Loucy (cell line): Measurements from ENCODE around the gene TUT4.

Experiments
- H2AFZ ChIP-seq: fragments of 200-600 bp; sonication (generic); 2 replicates; pipeline ENCODE4 v1.6.0; 2016; ENCODE audit warnings: antibody characterized with exemption, mild to moderate bottlenecking, low read length, moderate library complexity
- H3F3A ChIP-seq: fragments of 200-600 bp; 2 replicates; pipeline ENCODE4 v1.6.0; 2016; ENCODE audit warnings: antibody characterized with exemption, low read depth, mild to moderate bottlenecking
- H3K27me3 ChIP-seq: fragments of 200-600 bp; sonication (generic); 2 replicates; pipeline ENCODE4 v1.6.1; 2014; ENCODE audit warnings: low read length, mild to moderate bottlenecking; ENCODE audit not compliant: insufficient read depth, poor library complexity, severe bottlenecking
- H3K36me3 ChIP-seq: fragments of 200-600 bp; sonication (generic); 2 replicates; pipeline ENCODE4 v1.6.1; 2016; ENCODE audit warnings: low read length; ENCODE audit not compliant: insufficient read depth
- H3K4me1 ChIP-seq: fragments of 200-600 bp; sonication (generic); 2 replicates; pipeline ENCODE4 v1.5.1; 2014; ENCODE audit warnings: low read length, mild to moderate bottlenecking; ENCODE audit not compliant: insufficient read depth, poor library complexity, severe bottlenecking
- H3K4me2 ChIP-seq: fragments of 200-600 bp; sonication (generic); 2 replicates; pipeline ENCODE4 v1.6.0; 2014; ENCODE audit warnings: antibody characterized with exemption, low read length, low read depth, mild to moderate bottlenecking; ENCODE audit not compliant: poor library complexity, severe bottlenecking
- H3K4me3 ChIP-seq: fragments of 200-600 bp; sonication (generic); 2 replicates; pipeline ENCODE4 v1.5.1; 2014; ENCODE audit warnings: low read length, mild to moderate bottlenecking, mixed read lengths; ENCODE audit not compliant: poor library complexity, severe bottlenecking
- H3K79me2 ChIP-seq: fragments of 200-600 bp; sonication (generic); 2 replicates; pipeline ENCODE4 v1.6.1; 2014; ENCODE audit warnings: low read length; ENCODE audit not compliant: insufficient read depth
- H3K9ac ChIP-seq: fragments of 200-600 bp; sonication (generic); 2 replicates; pipeline ENCODE4 v1.6.0; 2014; ENCODE audit warnings: mild to moderate bottlenecking, low read depth, low read length, moderate library complexity; ENCODE audit not compliant: poor library complexity, severe bottlenecking
- H3K9me2 ChIP-seq: fragments of 200-600 bp; sonication (generic); replicated peaks from 2 replicates; pipeline ENCODE4 v1.6.1; 2016; ENCODE audit warnings: low read depth, low read length, mixed read lengths
- H3K9me3 ChIP-seq: fragments of 200-600 bp; sonication (generic); 2 replicates; pipeline ENCODE4 v1.6.1; 2014; ENCODE audit warnings: mild to moderate bottlenecking, antibody characterized with exemption, low read length, low read depth; ENCODE audit not compliant: insufficient read depth
- H4K20me1 ChIP-seq: fragments of 200-600 bp; sonication (generic); 2 replicates; pipeline ENCODE4 v1.6.0; 2014; ENCODE audit warnings: antibody characterized with exemption, low read length, mild to moderate bottlenecking; ENCODE audit not compliant: insufficient read depth, poor library complexity, severe bottlenecking
- EZH2phosphoT487 ChIP-seq: fragments of 200-600 bp; IDR thresholded peaks from 2 replicates; pipeline ENCODE4 v1.6.1; 2018; ENCODE audit warnings: antibody characterized with exemption, mild to moderate bottlenecking, moderate library complexity, borderline replicate concordance
- TF ChIP-seq, protein P1 (sequence below): fragments of 200-600 bp; sonication (generic); conservative IDR thresholded peaks from 2 replicates; pipeline ENCODE4 v1.5.1; 2014; ENCODE audit warnings: mild to moderate bottlenecking, antibody characterized with exemption, low read length

Gene TUT4

DNA sequence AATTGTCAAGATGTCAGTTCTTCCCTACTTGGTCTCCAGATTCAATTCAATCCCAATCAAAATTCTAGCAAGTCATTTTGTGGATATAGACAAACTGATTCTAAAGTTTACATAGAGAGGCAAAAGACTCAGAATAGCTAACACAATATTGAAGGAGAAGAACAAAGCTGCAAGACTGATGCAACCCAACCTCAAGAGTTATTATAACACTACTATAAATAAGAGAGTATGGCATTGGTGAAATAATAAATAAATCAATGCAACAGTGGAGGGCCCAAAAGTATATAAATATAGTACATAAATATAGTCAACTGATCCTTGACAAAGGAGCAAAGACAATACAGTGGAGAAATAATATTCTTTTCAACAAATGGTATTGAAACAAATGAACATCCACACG lies 98.8 kb downstream of the TUT4 start:
- Histone ChIP-seq H3K9me2 (no peaks in the 10 kb centered on the region), H2AFZ (no peak overlapping the region), H3F3A (no peaks in the 10 kb centered on the region), H3K27me3 (no peaks in the 10 kb centered on the region), H3K4me2 (no peak overlapping the region), H3K79me2 (no peaks in the 10 kb centered on the region), H3K4me1 (no peaks in the 10 kb centered on the region), H3K9me3 (no peaks in the 10 kb centered on the region), H3K36me3 (peaks cover 23% of the 10 kb centered on the region; the same call in 1 of the 2 replicates), H3K4me3 (no peak overlapping the region), H3K9ac (no peak overlapping the region), H4K20me1 (no peaks in the 10 kb centered on the region)
- TF ChIP-seq, protein P1, sequence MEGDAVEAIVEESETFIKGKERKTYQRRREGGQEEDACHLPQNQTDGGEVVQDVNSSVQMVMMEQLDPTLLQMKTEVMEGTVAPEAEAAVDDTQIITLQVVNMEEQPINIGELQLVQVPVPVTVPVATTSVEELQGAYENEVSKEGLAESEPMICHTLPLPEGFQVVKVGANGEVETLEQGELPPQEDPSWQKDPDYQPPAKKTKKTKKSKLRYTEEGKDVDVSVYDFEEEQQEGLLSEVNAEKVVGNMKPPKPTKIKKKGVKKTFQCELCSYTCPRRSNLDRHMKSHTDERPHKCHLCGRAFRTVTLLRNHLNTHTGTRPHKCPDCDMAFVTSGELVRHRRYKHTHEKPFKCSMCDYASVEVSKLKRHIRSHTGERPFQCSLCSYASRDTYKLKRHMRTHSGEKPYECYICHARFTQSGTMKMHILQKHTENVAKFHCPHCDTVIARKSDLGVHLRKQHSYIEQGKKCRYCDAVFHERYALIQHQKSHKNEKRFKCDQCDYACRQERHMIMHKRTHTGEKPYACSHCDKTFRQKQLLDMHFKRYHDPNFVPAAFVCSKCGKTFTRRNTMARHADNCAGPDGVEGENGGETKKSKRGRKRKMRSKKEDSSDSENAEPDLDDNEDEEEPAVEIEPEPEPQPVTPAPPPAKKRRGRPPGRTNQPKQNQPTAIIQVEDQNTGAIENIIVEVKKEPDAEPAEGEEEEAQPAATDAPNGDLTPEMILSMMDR: no peak
- TF ChIP-seq EZH2phosphoT487: no peak

DNA sequence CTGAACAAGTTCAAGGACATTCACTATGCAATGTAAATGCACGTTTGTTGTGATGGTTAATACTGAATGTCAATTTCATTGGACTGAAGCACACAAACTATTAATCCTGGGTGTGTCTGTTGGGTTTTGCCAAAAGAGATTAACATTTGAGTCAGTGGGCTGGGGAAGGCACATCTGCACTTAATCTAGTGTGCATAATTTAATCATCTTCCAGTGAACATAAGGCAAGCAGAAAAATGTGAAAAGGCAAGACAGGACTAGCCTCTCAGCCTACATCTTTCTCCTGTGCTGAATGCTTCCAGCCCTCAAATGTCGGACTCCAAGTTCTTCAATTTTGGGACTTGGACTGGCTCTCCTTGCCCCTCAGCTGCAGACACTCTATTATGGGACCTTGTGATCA lies 108.4 kb downstream of the TUT4 start:
- no peaks in the 10 kb centered on the region for H3K4me1 ChIP-seq
- no peaks in the 10 kb centered on the region for H4K20me1 ChIP-seq
- no peaks in the 10 kb centered on the region for H3K79me2 ChIP-seq
- H3K27me3 ChIP-seq: no peaks in the 10 kb centered on the region
- no peaks in the 10 kb centered on the region for H3F3A ChIP-seq
- H2AFZ ChIP-seq: no peak overlapping the region
- no peak overlapping the region for H3K4me2 ChIP-seq
- H3K4me3 ChIP-seq: no peak overlapping the region
- no peak overlapping the region for H3K9ac ChIP-seq
- peaks cover 58% of the 10 kb centered on the region for H3K36me3 ChIP-seq
- no peak for TF ChIP-seq EZH2phosphoT487
- TF ChIP-seq, protein P1: no peak
- H3K9me2 ChIP-seq: no peaks in the 10 kb centered on the region
- no peaks in the 10 kb centered on the region for H3K9me3 ChIP-seq

DNA sequence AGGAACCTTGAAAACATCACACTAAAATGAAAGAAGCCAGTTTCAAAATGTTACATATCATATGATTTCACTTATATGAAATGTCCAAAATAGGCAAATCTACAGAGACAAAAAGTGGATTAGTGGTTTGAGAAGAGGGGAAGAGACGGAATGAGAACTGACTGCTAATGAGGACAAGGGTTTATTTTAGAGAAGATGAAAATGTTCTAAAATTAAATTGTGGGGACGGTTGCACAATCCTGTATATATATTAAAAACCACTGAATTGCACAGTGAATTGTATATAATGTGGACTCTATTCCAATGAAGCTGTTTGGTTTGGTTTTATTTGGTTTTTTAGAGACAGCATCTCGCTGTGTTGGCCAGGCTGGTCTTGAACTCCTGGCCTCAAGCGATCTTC lies 112.9 kb downstream of the TUT4 start:
- TF ChIP-seq, protein P1: no peak
- TF ChIP-seq EZH2phosphoT487: no peak
- Histone ChIP-seq H3K9me3 (no peaks in the 10 kb centered on the region), H3K9ac (no peak overlapping the region), H4K20me1 (no peaks in the 10 kb centered on the region), H3K36me3 (peaks cover 69% of the 10 kb centered on the region), H3K4me2 (no peak overlapping the region), H3K4me3 (no peak overlapping the region), H2AFZ (no peak overlapping the region), H3K79me2 (no peaks in the 10 kb centered on the region), H3K9me2 (no peaks in the 10 kb centered on the region), H3K4me1 (no peaks in the 10 kb centered on the region), H3F3A (no peaks in the 10 kb centered on the region), H3K27me3 (no peaks in the 10 kb centered on the region)
